Smooth muscle cell (in vitro differentiated cells): ENCODE measurements around the gene MAP4K4. TPM values are rescaled to one million over a fixed set of nuclear protein-coding genes. Genes with fewer than 3 reads are reported as not detected.
A peak's percentile ranks its signal among the peaks of the same experiment; 100 is the strongest.

Source experiments
- DNase-seq: peaks from one replicate; lab custom pipeline; 2025; ENCODE audit not compliant: unreplicated experiment; lab: John Stamatoyannopoulos, UW
- H2AFZ ChIP-seq: fragments of 200-600 bp; sonication (generic); 2 replicates; pipeline ENCODE4 v1.6.0; 2016; ENCODE audit warnings: antibody characterized with exemption, low read depth, mild to moderate bottlenecking
- H3F3A ChIP-seq: fragments of 200-600 bp; sonication (generic); 2 replicates; pipeline ENCODE4 v1.6.0; 2017; ENCODE audit warnings: antibody characterized with exemption, low read depth
- H3K27ac ChIP-seq: fragments of 200-600 bp; sonication (generic); 2 replicates; pipeline ENCODE4 v1.5.1; 2016; ENCODE audit warnings: low read depth, mild to moderate bottlenecking
- H3K27me3 ChIP-seq: fragments of 200-600 bp; sonication (generic); 2 replicates; pipeline ENCODE4 v1.6.1; 2016; ENCODE audit warnings: low read depth, mild to moderate bottlenecking
- H3K36me3 ChIP-seq: fragments of 200-600 bp; sonication (generic); 2 replicates; pipeline ENCODE4 v1.5.1; 2016; ENCODE audit warnings: low read depth
- H3K4me1 ChIP-seq: fragments of 200-600 bp; sonication (generic); 2 replicates; pipeline ENCODE4 v1.5.1; 2016; ENCODE audit warnings: low read depth
- H3K4me2 ChIP-seq: fragments of 200-600 bp; sonication (generic); 2 replicates; pipeline ENCODE4 v1.6.0; 2016; ENCODE audit warnings: mild to moderate bottlenecking
- H3K4me3 ChIP-seq: fragments of 200-600 bp; sonication (generic); 2 replicates; pipeline ENCODE4 v1.5.1; 2016; ENCODE audit warnings: mild to moderate bottlenecking
- H3K79me2 ChIP-seq: fragments of 200-600 bp; sonication (generic); 2 replicates; pipeline ENCODE4 v1.6.0; 2016; ENCODE audit warnings: low read depth, mild to moderate bottlenecking
- H3K9ac ChIP-seq: fragments of 200-600 bp; sonication (generic); 2 replicates; pipeline ENCODE4 v1.6.0; 2016; ENCODE audit warnings: low read depth
- H3K9me3 ChIP-seq: fragments of 200-600 bp; sonication (generic); replicated peaks from 2 replicates; pipeline ENCODE4 v1.5.1; 2016; ENCODE audit warnings: low read depth
- H4K20me1 ChIP-seq: fragments of 200-600 bp; sonication (generic); 2 replicates; pipeline ENCODE4 v1.6.0; 2016; ENCODE audit warnings: low read depth
- CTCF ChIP-seq: fragments of 200-600 bp; sonication (generic); IDR thresholded peaks from 2 replicates; pipeline ENCODE4 v1.5.1; 2017; ENCODE audit warnings: borderline replicate concordance, mild to moderate bottlenecking, antibody characterized with exemption; ENCODE audit not compliant: insufficient read depth, poor library complexity, severe bottlenecking
- WGBS: methylation state at CpG from one replicate; pipeline ENCODE4 v1.1.7; 2016; ENCODE audit warnings: low lambda C conversion rate; 5-methylcytosine and 5-hydroxymethylcytosine counted together
- polyA plus RNA-seq: library from polyadenylated mRNA; unstranded; fragments of >200 nt; fragmentation: Nextera tagmentation; extraction: Ambion mirVana; gene quantifications from 2 replicates; pipeline ENCODE4 v1.2.1, GENCODE V29; 2016
- total RNA-seq: library from RNA; depleted of rRNA; stranded (reverse); fragments of >200 nt; gene quantifications from 2 replicates; pipeline ENCODE4 v1.2.3, GENCODE V29; 2014

Gene MAP4K4
- total and polyA plus RNA-seq, 2 experiments from 2014 or later = 68.9 to 107 TPM

GRCh38 chr2:101689114-101689825, 8.2 kb upstream of the MAP4K4 start:
- peak overlapping the region; percentile 60 for H2AFZ ChIP-seq
- no peaks in the 10 kb centered on the region for H3F3A ChIP-seq
- no peak overlapping the region for H3K4me3 ChIP-seq
- H4K20me1 ChIP-seq = no peaks in the 10 kb centered on the region
- DNase-seq = no peak
- H3K9ac ChIP-seq = no peak overlapping the region
- 35% methylated on average over 1 of the region's 1 CpG for WGBS
- no peaks in the 10 kb centered on the region for H3K27me3 ChIP-seq
- H3K79me2 ChIP-seq = no peaks in the 10 kb centered on the region
- no peaks in the 10 kb centered on the region for H3K4me1 ChIP-seq
- no peak for TF ChIP-seq CTCF
- H3K9me3 ChIP-seq = no peaks in the 10 kb centered on the region
- H3K36me3 ChIP-seq = no peaks in the 10 kb centered on the region
- peak overlapping the region; percentile 9 for H3K4me2 ChIP-seq
- peak overlapping the region; percentile 11 for H3K27ac ChIP-seq

GRCh38 chr2:101690547-101691152, 6.9 kb upstream of the MAP4K4 start:
- WGBS = 100% methylated on average over 2 of the region's 2 CpGs
- DNase-seq = no peak
- no peaks in the 10 kb centered on the region for H3K79me2 ChIP-seq
- no peaks in the 10 kb centered on the region for H3K9me3 ChIP-seq
- no peak overlapping the region for H3K27ac ChIP-seq
- no peaks in the 10 kb centered on the region for H3K27me3 ChIP-seq
- H2AFZ ChIP-seq = no peak overlapping the region
- no peaks in the 10 kb centered on the region for H4K20me1 ChIP-seq
- H3K4me3 ChIP-seq = no peak overlapping the region
- H3K4me2 ChIP-seq = no peak overlapping the region
- no peak overlapping the region for H3K9ac ChIP-seq
- no peaks in the 10 kb centered on the region for H3K4me1 ChIP-seq
- peaks cover 1% of the 10 kb centered on the region for H3F3A ChIP-seq
- no peak for TF ChIP-seq CTCF
- H3K36me3 ChIP-seq = no peaks in the 10 kb centered on the region

GRCh38 chr2:101692041-101692440, 5.5 kb upstream of the MAP4K4 start:
- no peaks in the 10 kb centered on the region for H3K36me3 ChIP-seq
- no peak overlapping the region for H2AFZ ChIP-seq
- no peak overlapping the region for H3K27ac ChIP-seq
- H3K79me2 ChIP-seq = no peaks in the 10 kb centered on the region
- no peaks in the 10 kb centered on the region for H3K9me3 ChIP-seq
- no peaks in the 10 kb centered on the region for H3K27me3 ChIP-seq
- no peak overlapping the region for H3K4me3 ChIP-seq
- TF ChIP-seq CTCF = no peak
- DNase-seq = no peak
- peaks cover 6% of the 10 kb centered on the region for H3F3A ChIP-seq
- no peak overlapping the region for H3K4me2 ChIP-seq
- H3K9ac ChIP-seq = no peak overlapping the region
- no peaks in the 10 kb centered on the region for H3K4me1 ChIP-seq
- WGBS = 93% methylated on average over 3 of the region's 3 CpGs
- H4K20me1 ChIP-seq = no peaks in the 10 kb centered on the region

- 26% methylated on average over 3 of the region's 3 CpGs for WGBS
- Histone ChIP-seq H2AFZ (no peak overlapping the region), H3K4me3 (no peak overlapping the region), H3K27me3 (no peaks in the 10 kb centered on the region), H3K79me2 (no peaks in the 10 kb centered on the region), H3F3A (peaks cover 6% of the 10 kb centered on the region), H3K9ac (no peak overlapping the region), H3K36me3 (no peaks in the 10 kb centered on the region), H3K9me3 (no peaks in the 10 kb centered on the region), H3K4me1 (no peaks in the 10 kb centered on the region), H4K20me1 (no peaks in the 10 kb centered on the region), H3K27ac (no peak overlapping the region), H3K4me2 (no peak overlapping the region)
- no peak for DNase-seq
- TF ChIP-seq CTCF = no peak
These were observed 4.7 kb upstream of the MAP4K4 start for GRCh38 chr2:101692766-101693165.
